Activated gamma-delta T cell treated with Interleukin-2 at 50 U/mL for 16 hours (primary cell): ENCODE results near the gene RPGRIP1.
"Not testable (repeated sequence)": the region's sequence is repeated elsewhere in the genome, so short reads cannot be mapped to it uniquely, and the experiment has no call there.

ENCODE experiments used
- DNase-seq: peaks from one replicate; pipeline ENCODE4 v3.0.0-alpha.2; 2020

Gene RPGRIP1

GRCh38 chr14:21258889-21259787 is 20.7 kb upstream of the RPGRIP1 start:
- DNase-seq, result no peak

GRCh38 chr14:21261824-21262223 is 18.1 kb upstream of the RPGRIP1 start:
- DNase-seq, result no peak

GRCh38 chr14:21262410-21262809 is 17.5 kb upstream of the RPGRIP1 start:
- no peak for DNase-seq

- no peak for DNase-seq
Observed at GRCh38 chr14:21263284-21264024, 16.4 kb upstream of the RPGRIP1 start.

GRCh38 chr14:21264025-21264801 is 15.7 kb upstream of the RPGRIP1 start:
- DNase-seq, result no peak

- DNase-seq, result no peak
Observed at GRCh38 chr14:21267431-21267845, 12.4 kb upstream of the RPGRIP1 start.

- DNase-seq, result no peak
Observed at GRCh38 chr14:21267886-21268616, 11.8 kb upstream of the RPGRIP1 start.

- peak; percentile 24 for DNase-seq
Observed at GRCh38 chr14:21268617-21269251, 11.1 kb upstream of the RPGRIP1 start.

GRCh38 chr14:21269252-21270046 is 10.4 kb upstream of the RPGRIP1 start, which contains the start of gene HNRNPC:
Gene HNRNPC (minus strand): TSS chr14:21269442. CDS start chr14:21234193, 35,249 bp downstream.
- peak; percentile 100 for DNase-seq

- not testable (repeated sequence) for DNase-seq
Observed at GRCh38 chr14:21272661-21273060, 7.2 kb upstream of the RPGRIP1 start.

GRCh38 chr14:21275261-21275858 is 4.5 kb upstream of the RPGRIP1 start:
- DNase-seq, result no peak

GRCh38 chr14:21278632-21279031 is 1.3 kb upstream of the RPGRIP1 start:
- DNase-seq, result no peak

GRCh38 chr14:21281917-21282316 is 2.0 kb downstream of the RPGRIP1 start:
- not testable (repeated sequence) for DNase-seq

- not testable (repeated sequence) for DNase-seq
Observed at GRCh38 chr14:21286516-21286915, 6.6 kb downstream of the RPGRIP1 start.

- no peak for DNase-seq
Observed at GRCh38 chr14:21287168-21287567, 7.3 kb downstream of the RPGRIP1 start.

- not testable (repeated sequence) for DNase-seq
Observed at GRCh38 chr14:21294026-21294425, 14.1 kb downstream of the RPGRIP1 start.

- DNase-seq, result no peak
Observed at GRCh38 chr14:21298358-21298757, 18.5 kb downstream of the RPGRIP1 start.

GRCh38 chr14:21299562-21300130 is 19.8 kb downstream of the RPGRIP1 start:
- no peak for DNase-seq

GRCh38 chr14:21300892-21301291 is 21.0 kb downstream of the RPGRIP1 start:
- peak; percentile 13 for DNase-seq
